Ovary (tissue), 9 donors: Measurements from ENCODE around the gene EPHA7. TPM values are rescaled to one million over a fixed set of nuclear protein-coding genes. Genes with fewer than 3 reads are reported as not detected.

ENCODE experiments used
- DNase-seq, 5 donors: peaks; one replicate each; pipeline ENCODE4 v3.0.0-alpha.2; 2019 to 2020
- H3K27ac ChIP-seq, 2 donors: fragments of 200-600 bp; one replicate each; pipeline versions ENCODE4 v1.5.1 to v1.8.0; 2019 to 2022
- H3K27me3 ChIP-seq: fragments of 200-600 bp; one replicate; pipeline ENCODE4 v1.8.0; 2022
- H3K36me3 ChIP-seq: fragments of 200-600 bp; sonication (generic); one replicate; pipeline ENCODE4 v1.5.1; 2019
- H3K4me1 ChIP-seq: one replicate; pipeline ENCODE4 v1.8.1; 2013; ENCODE audit warnings: mild to moderate bottlenecking, moderate library complexity; ENCODE audit not compliant: insufficient read depth
- H3K4me3 ChIP-seq: fragments of 200-600 bp; sonication (generic); one replicate; pipeline ENCODE4 v1.5.1; 2017
- H3K9me3 ChIP-seq, 2 donors: fragments of 200-600 bp in 1 of 2; sonication (generic) in 1 of 2; one replicate each; pipeline versions ENCODE4 v1.5.1 to v1.8.1; 2013 to 2019; ENCODE audit warnings: mild to moderate bottlenecking in 1 of 2, moderate library complexity in 1 of 2
- CTCF ChIP-seq, 3 donors: fragments of 450-650 bp in 2 of 3; fragments of 200-600 bp in 1 of 3; IDR thresholded peaks; one replicate each; pipeline versions ENCODE4 v1.5.1 to v1.8.0; 2016 to 2022; ENCODE audit warnings: antibody characterized with exemption in 3 of 3, mild to moderate bottlenecking in 1 of 3
- EP300 ChIP-seq: sonication (generic); formaldehyde crosslinking; IDR thresholded peaks from one replicate; pipeline ENCODE4 v1.6.1; 2017; ENCODE audit warnings: antibody characterized with exemption
- POLR2A ChIP-seq: fragments of 450-650 bp; IDR thresholded peaks from one replicate; pipeline ENCODE4 v1.6.1; 2017; ENCODE audit warnings: antibody characterized with exemption, mild to moderate bottlenecking, moderate library complexity
- WGBS, 3 donors: extraction: QIAGEN DNeasy Blood & Tissue Kit in 1 of 3; methylation state at CpG; one replicate each; pipeline versions ENCODE4 v1.1.5 to v1.1.7; 2013 to 2017; 5-methylcytosine and 5-hydroxymethylcytosine counted together
- intact Hi-C, 4 donors: fragments of 100-400 bp; cut with DNase I; formaldehyde crosslinking; loops; one replicate each; pipeline versions ENCODE4 v1.11.0 to v1.15.1; 2022 to 2023
- polyA plus RNA-seq, 2 donors: library from polyadenylated mRNA; stranded (reverse); fragments of 200-250 nt in 1 of 2; fragments of 350-450 nt in 1 of 2; fragmentation: Illumina TruSeq in 1 of 2; extraction: RNeasy Lipid Tissue Mini Kit (QIAGEN cat#74804) in 1 of 2; gene quantifications; one replicate each; pipeline ENCODE4 v1.2.3, GENCODE V29; 2013 to 2014
- total RNA-seq, 7 donors: library from RNA; depleted of rRNA in 2 of 7; stranded (reverse); fragments of >200 nt in 2 of 7; fragmentation: NEBNext Ultra II Directional in 3 of 7; extraction: Animal tissue kit (Norgen Biotek cat#: 25700) in 3 of 7; gene quantifications; one replicate each; pipeline versions ENCODE4 v1.1.0 to v1.2.4, GENCODE V29; 2016 to 2023
- donor health status: DM: no; HTN: no; CAD: no; lungs with moderate emphysema.
- donor health status: DM: no; HTN: no; CAD: no.
- donor health status: Bipolar disorder and iron deficiency.
- donor health status: DM: yes; HTN: yes; CAD: no.
- donor health status: DM: no; HTN: no; CAD: no.
- donor health status: DM: yes; HTN: yes; CAD: no.

EPHA7 gene
- total and polyA plus RNA-seq, 9 donors = 0.64 to 3.0 (median 1.5) TPM

GRCh38 chr6:93226822-93227221, 192.5 kb downstream of the EPHA7 start:
- Histone ChIP-seq H3K4me3 (no peak overlapping the region), H3K36me3 (no peaks in the 10 kb centered on the region), H3K27ac (no peak overlapping the region), H3K9me3 (no peaks in the 10 kb centered on the region), H3K27me3 (peaks cover 2% of the 10 kb centered on the region), H3K4me1 (no peaks in the 10 kb centered on the region)
- DNase-seq = no peak
- intact Hi-C loops = no loop called here
- 95 to 100% (median 96%) methylated on average over 1 of the region's 1 CpG for WGBS, 3 donors
- TF ChIP-seq EP300 (no peak), POLR2A (no peak), CTCF (IDR thresholded peaks at IDR 0.05) (no peak)

GRCh38 chr6:93222071-93222851, 197.1 kb downstream of the EPHA7 start:
- Histone ChIP-seq H3K36me3 (no peaks in the 10 kb centered on the region), H3K9me3 (no peaks in the 10 kb centered on the region), H3K27me3 (peaks cover 2% of the 10 kb centered on the region), H3K27ac (no peak overlapping the region), H3K4me1 (no peaks in the 10 kb centered on the region), H3K4me3 (no peak overlapping the region)
- 81 to 90% (median 89%) methylated on average over 4 of the region's 4 CpGs for WGBS, 3 donors
- TF ChIP-seq POLR2A (no peak), EP300 (no peak), CTCF (IDR thresholded peaks at IDR 0.05) (no peak)
- intact Hi-C loops = no loop called here
- no peak for DNase-seq

- H3K27me3 ChIP-seq = no peaks in the 10 kb centered on the region
- intact Hi-C loops = no loop called here
- no peak overlapping the region for H3K27ac ChIP-seq
- WGBS, 3 donors = 90 to 97% (median 94%) methylated on average over 1 of the region's 1 CpG
- H3K4me1 ChIP-seq = no peaks in the 10 kb centered on the region
- H3K9me3 ChIP-seq = no peaks in the 10 kb centered on the region
- TF ChIP-seq EP300 = no peak
- no peak for TF ChIP-seq POLR2A
- TF ChIP-seq CTCF (IDR thresholded peaks at IDR 0.05) = no peak
- no peak overlapping the region for H3K4me3 ChIP-seq
- DNase-seq = no peak
- H3K36me3 ChIP-seq = no peaks in the 10 kb centered on the region
Measured at GRCh38 chr6:93219447-93219846, 199.9 kb downstream of the EPHA7 start.

GRCh38 chr6:93218096-93218495, 201.3 kb downstream of the EPHA7 start:
- Histone ChIP-seq H3K27me3 (no peaks in the 10 kb centered on the region), H3K27ac (no peak overlapping the region), H3K4me1 (no peaks in the 10 kb centered on the region), H3K36me3 (no peaks in the 10 kb centered on the region), H3K9me3 (no peaks in the 10 kb centered on the region), H3K4me3 (no peak overlapping the region)
- no peak for DNase-seq
- WGBS, 3 donors = 8 to 10% (median 9%) methylated on average over 2 of the region's 2 CpGs
- intact Hi-C loops = no loop called here
- TF ChIP-seq CTCF (IDR thresholded peaks at IDR 0.05) (no peak), POLR2A (no peak), EP300 (no peak)
